HAP-1 (cell line): Measurements from ENCODE around the gene RASSF5.

ENCODE experiments used
- DNase-seq, 2 experiments: peaks; one replicate each; pipeline ENCODE4 v3.0.0-alpha.2; 2016 to 2020; ENCODE audit warnings: low spot score in 2 of 2
- H3K27me3 ChIP-seq: fragments of 250-450 bp; sonication (Bioruptor Pico); 2 replicates; pipeline ENCODE4 v1.5.1; 2020; ENCODE audit warnings: low read depth, mild to moderate bottlenecking, moderate library complexity
- H3K36me3 ChIP-seq: fragments of 250-450 bp; sonication (Bioruptor Pico); replicated peaks from 2 replicates; pipeline ENCODE4 v1.5.1; 2020; ENCODE audit warnings: mild to moderate bottlenecking
- H3K4me1 ChIP-seq: fragments of 250-450 bp; sonication (Bioruptor Pico); 2 replicates; pipeline ENCODE4 v1.5.1; 2020; ENCODE audit warnings: mild to moderate bottlenecking
- H3K4me3 ChIP-seq: fragments of 250-450 bp; sonication (Bioruptor Pico); 2 replicates; pipeline ENCODE4 v1.5.1; 2020; ENCODE audit warnings: mild to moderate bottlenecking, moderate library complexity
- H3K9me3 ChIP-seq: fragments of 250-450 bp; sonication (Bioruptor Pico); 2 replicates; pipeline ENCODE4 v1.5.1; 2020; ENCODE audit warnings: mild to moderate bottlenecking, moderate library complexity
- in situ Hi-C: fragments of 300-500 bp; cut with MboI; formaldehyde crosslinking; loops from 3 replicates; pipeline ENCODE4 v1.14.3; 2020; ENCODE audit warnings: low sequenced_read_pairs, inconsistent platforms, mixed read lengths

Gene RASSF5, protein sequence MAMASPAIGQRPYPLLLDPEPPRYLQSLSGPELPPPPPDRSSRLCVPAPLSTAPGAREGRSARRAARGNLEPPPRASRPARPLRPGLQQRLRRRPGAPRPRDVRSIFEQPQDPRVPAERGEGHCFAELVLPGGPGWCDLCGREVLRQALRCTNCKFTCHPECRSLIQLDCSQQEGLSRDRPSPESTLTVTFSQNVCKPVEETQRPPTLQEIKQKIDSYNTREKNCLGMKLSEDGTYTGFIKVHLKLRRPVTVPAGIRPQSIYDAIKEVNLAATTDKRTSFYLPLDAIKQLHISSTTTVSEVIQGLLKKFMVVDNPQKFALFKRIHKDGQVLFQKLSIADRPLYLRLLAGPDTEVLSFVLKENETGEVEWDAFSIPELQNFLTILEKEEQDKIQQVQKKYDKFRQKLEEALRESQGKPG

DNA sequence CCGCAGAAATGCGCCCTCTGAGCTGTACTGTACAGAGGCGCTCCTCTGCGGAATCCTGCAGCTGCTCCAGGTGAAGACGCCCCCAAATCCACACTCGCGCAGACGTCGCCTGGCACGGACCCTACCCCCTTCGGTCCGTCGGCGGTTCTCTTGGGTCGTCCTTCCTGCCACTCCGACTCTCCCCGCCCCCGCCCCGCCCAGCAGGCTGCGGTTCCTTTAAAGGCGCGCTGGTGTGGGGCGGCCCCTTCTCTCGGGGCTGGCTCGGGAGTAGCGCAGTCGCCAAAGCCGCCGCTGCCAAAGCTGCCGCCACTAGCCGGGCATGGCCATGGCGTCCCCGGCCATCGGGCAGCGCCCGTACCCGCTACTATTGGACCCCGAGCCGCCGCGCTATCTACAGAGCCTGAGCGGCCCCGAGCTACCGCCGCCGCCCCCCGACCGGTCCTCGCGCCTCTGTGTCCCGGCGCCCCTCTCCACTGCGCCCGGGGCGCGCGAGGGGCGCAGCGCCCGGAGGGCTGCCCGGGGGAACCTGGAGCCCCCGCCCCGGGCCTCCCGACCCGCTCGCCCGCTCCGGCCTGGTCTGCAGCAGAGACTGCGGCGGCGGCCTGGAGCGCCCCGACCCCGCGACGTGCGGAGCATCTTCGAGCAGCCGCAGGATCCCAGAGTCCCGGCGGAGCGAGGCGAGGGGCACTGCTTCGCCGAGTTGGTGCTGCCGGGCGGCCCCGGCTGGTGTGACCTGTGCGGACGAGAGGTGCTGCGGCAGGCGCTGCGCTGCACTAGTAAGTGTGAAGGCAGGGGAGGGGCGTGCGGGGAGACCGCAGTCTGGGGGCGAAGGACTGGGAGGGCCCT is at the start of gene RASSF5:
Gene RASSF5 (plus strand): TSS at position 248 of the 846 bp plus-strand sequence. CDS start 72 bp downstream, at position 320.
- Histone ChIP-seq H3K4me3 (peak within 1 kb of the TSS; percentile 18), H3K27me3 (peaks cover 69% of the 10 kb centered on the region), H3K36me3 (no peaks in the 10 kb centered on the region), H3K4me1 (no peaks in the 10 kb centered on the region), H3K9me3 (no peaks in the 10 kb centered on the region)
- in situ Hi-C loops = no loop called here
- DNase-seq = peak in 1 of 2 experiments; percentile 64

DNA sequence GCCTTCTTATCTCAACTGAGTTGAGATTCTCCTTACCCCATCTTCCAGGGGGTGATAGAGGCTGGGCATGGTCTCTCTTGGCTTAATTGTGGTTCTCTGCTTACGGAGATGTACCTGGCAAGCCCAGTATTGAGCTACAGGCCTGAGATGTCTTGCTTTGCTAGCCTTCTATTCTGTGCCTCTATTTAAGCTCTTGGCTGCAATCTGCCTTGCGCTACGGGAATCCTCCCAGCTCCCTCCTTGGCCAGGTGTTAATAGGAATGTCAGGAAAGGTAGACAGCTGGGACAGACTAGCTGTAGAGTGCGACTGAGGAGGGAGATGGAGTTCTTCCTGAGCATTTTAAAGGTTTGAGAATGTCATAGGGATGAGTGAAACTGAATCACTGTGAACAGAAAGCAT is 47.6 kb upstream of the RASSF5 start:
- Histone ChIP-seq H3K36me3 (peaks cover 20% of the 10 kb centered on the region), H3K4me3 (no peak overlapping the region), H3K27me3 (no peaks in the 10 kb centered on the region), H3K9me3 (no peaks in the 10 kb centered on the region), H3K4me1 (no peaks in the 10 kb centered on the region; the same call in 1 of the 2 replicates)
- in situ Hi-C loops = no loop called here
- DNase-seq = no peak

- peaks cover 17% of the 10 kb centered on the region for H3K36me3 ChIP-seq
- H3K4me1 ChIP-seq = no peaks in the 10 kb centered on the region; the same call in 1 of the 2 replicates
- no peaks in the 10 kb centered on the region for H3K27me3 ChIP-seq
- H3K4me3 ChIP-seq = no peak overlapping the region
- no peaks in the 10 kb centered on the region for H3K9me3 ChIP-seq
- no peak for DNase-seq
- in situ Hi-C loops = no loop called here
These were observed 46.4 kb upstream of the RASSF5 start for GRCh38 chr1:206460836-206461426.

GRCh38 chr1:206461602-206462455 is 45.5 kb upstream of the RASSF5 start:
- H3K4me1 ChIP-seq = no peaks in the 10 kb centered on the region
- in situ Hi-C loops = no loop called here
- H3K27me3 ChIP-seq = no peaks in the 10 kb centered on the region
- H3K36me3 ChIP-seq = peaks cover 17% of the 10 kb centered on the region
- H3K4me3 ChIP-seq = no peak overlapping the region
- peak; percentile 65 to 79 for DNase-seq
- no peaks in the 10 kb centered on the region for H3K9me3 ChIP-seq

- no peaks in the 10 kb centered on the region for H3K9me3 ChIP-seq
- H3K4me1 ChIP-seq = no peaks in the 10 kb centered on the region
- peaks cover 17% of the 10 kb centered on the region for H3K36me3 ChIP-seq
- no peaks in the 10 kb centered on the region for H3K27me3 ChIP-seq
- in situ Hi-C loops = no loop called here
- no peak overlapping the region for H3K4me3 ChIP-seq
- DNase-seq = no peak
These were observed 44.2 kb upstream of the RASSF5 start for GRCh38 chr1:206463137-206463536.

DNA sequence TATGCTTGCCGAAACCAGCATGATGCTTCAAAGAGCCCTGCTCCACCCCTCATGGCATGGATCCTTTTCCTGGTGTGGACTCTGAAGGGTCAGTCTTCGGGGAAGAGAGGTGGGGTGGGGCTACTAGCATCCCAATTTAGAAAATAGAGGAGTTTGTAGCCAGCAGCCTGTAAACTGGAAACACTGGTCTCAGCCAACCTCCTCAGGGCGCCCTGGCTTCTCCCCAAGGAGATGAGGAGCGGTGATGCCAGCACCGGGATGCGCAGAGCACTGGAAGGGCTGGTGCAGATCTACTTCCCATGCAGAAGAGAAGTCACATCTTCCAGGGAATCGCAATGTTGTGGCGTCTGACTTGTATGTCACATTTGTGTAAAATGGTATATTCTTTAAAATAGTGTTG is 43.4 kb upstream of the RASSF5 start:
- in situ Hi-C loops = no loop called here

GRCh38 chr1:206464456-206464964 is 42.8 kb upstream of the RASSF5 start:
- H3K4me1 ChIP-seq = no peaks in the 10 kb centered on the region
- no peaks in the 10 kb centered on the region for H3K27me3 ChIP-seq
- H3K36me3 ChIP-seq = peaks cover 9% of the 10 kb centered on the region
- H3K4me3 ChIP-seq = no peak overlapping the region
- no peaks in the 10 kb centered on the region for H3K9me3 ChIP-seq
- DNase-seq = no peak
- in situ Hi-C loops = no loop called here

More for the DNA sequence above, 43.4 kb upstream of the RASSF5 start:
- Histone ChIP-seq H3K27me3 (no peaks in the 10 kb centered on the region), H3K36me3 (peaks cover 13% of the 10 kb centered on the region), H3K4me3 (no peak overlapping the region), H3K9me3 (no peaks in the 10 kb centered on the region), H3K4me1 (no peaks in the 10 kb centered on the region)
- no peak for DNase-seq

GRCh38 chr1:206465951-206466350 is 41.4 kb upstream of the RASSF5 start:
- no peak for DNase-seq
- Histone ChIP-seq H3K36me3 (peaks cover 6% of the 10 kb centered on the region; the same call in 1 of the 2 replicates), H3K27me3 (no peaks in the 10 kb centered on the region), H3K4me1 (peaks cover 3% of the 10 kb centered on the region; the same call in 1 of the 2 replicates), H3K4me3 (no peak overlapping the region), H3K9me3 (no peaks in the 10 kb centered on the region)
- in situ Hi-C loops = no loop called here

DNA sequence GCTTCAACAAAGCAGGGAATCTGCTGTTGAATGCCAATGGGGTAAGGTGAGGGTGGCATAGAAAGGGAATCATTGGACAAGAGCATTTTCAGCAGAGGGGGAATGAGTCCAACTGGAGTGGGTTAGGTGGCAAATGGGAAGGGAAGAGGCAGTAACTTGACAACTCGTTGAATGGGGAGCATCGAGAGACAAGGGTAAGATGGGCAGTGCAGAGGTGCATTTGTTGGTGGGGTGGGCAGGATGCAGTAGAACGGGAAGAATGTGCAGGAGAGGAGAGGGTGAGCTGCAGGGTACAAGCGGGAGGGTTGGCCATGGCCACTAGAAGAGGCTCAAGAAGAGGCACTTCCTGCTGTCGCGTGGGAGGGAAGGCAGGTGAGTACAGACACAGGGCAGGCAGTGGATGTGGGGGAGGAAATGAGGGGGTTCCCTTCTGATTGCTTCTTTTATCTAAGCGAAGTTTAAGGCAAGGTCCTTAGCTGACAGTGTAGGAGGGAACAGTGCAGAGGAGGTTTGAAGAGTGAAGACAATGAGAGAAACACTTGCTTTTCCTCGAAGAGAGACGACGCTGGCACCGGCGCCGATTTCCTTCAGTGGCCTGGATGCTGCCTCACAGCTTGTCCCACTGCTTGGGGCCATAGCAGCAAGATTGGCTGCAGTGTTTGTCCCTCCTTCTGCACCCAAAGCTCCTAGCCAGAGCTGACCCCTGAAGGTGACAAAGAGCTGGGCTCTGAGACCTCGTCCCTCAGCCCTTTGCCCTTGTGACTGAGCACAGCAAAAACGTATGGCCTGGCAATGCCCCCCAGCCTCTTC is 40.3 kb upstream of the RASSF5 start:
- Histone ChIP-seq H3K27me3 (no peaks in the 10 kb centered on the region), H3K4me1 (peaks cover 6% of the 10 kb centered on the region; the same call in 1 of the 2 replicates), H3K4me3 (no peak overlapping the region), H3K9me3 (no peaks in the 10 kb centered on the region), H3K36me3 (no peaks in the 10 kb centered on the region)
- DNase-seq = no peak
- in situ Hi-C loops = no loop called here

GRCh38 chr1:206467915-206468314 is 39.4 kb upstream of the RASSF5 start:
- peaks cover 6% of the 10 kb centered on the region; the same call in 1 of the 2 replicates for H3K4me1 ChIP-seq
- DNase-seq = no peak
- no peaks in the 10 kb centered on the region for H3K36me3 ChIP-seq
- H3K4me3 ChIP-seq = no peak overlapping the region
- in situ Hi-C loops = no loop called here
- H3K27me3 ChIP-seq = no peaks in the 10 kb centered on the region
- no peaks in the 10 kb centered on the region for H3K9me3 ChIP-seq

DNA sequence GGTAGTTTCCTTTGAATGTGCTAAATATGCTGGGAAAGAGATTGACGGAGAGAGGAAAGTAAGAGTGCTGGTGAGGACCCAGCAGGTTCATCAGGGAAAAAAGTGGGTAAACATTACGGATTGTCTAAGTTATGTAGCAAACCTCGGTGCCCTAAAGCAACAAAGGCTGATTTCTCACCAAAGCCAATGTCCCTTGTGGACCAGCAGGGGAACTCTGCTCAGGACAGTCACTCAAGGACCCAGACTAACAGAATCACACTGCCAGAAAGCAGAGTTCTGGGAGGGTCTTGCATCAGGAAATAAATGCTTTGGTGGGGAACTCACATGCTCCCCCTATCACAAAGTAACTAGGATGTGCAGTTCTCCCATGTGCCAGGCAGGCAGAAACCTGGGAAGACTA is 38.8 kb upstream of the RASSF5 start:
- peaks cover 6% of the 10 kb centered on the region; the same call in 1 of the 2 replicates for H3K4me1 ChIP-seq
- H3K27me3 ChIP-seq = no peaks in the 10 kb centered on the region
- H3K9me3 ChIP-seq = no peaks in the 10 kb centered on the region
- H3K4me3 ChIP-seq = no peak overlapping the region
- in situ Hi-C loops = no loop called here
- DNase-seq = no peak
- no peaks in the 10 kb centered on the region for H3K36me3 ChIP-seq

DNA sequence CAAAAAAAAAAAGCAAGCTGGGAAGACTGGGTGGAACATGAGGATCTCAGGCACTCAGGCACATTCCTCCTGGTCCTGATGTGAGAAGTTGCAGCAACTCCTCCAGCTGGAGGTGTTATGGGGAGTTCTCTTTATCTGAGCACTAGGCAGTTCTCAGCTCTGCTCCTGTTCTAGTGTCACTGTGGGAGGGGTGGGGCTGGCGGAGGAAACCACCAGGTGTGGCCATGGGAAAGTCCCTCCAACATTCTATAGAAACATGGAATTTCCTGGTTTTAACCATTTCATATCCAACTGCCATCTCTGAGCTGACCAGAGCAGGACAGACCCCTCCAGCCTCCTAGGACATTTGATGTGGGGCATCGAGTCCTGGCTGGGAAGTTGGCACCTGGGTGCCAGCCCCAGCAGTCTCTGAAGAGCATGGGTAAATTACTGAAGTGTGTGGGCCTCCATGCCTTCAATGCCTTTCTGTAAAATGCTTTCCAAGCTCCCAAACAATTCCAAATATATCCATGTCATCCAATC is 37.9 kb upstream of the RASSF5 start:
- Histone ChIP-seq H3K27me3 (no peaks in the 10 kb centered on the region), H3K4me1 (peaks cover 6% of the 10 kb centered on the region; the same call in 1 of the 2 replicates), H3K4me3 (no peak overlapping the region), H3K9me3 (no peaks in the 10 kb centered on the region), H3K36me3 (no peaks in the 10 kb centered on the region)
- in situ Hi-C loops = no loop called here
- no peak for DNase-seq
